NCI-H1694 (cell line): ENCODE results near the gene PRRT1.
"Not testable (repeated sequence)": the region's sequence is repeated elsewhere in the genome, so short reads cannot be mapped to it uniquely, and the experiment has no call there.

ENCODE experiments used
- DNase-seq: peaks from one replicate; lab custom pipeline; 2025; lab: John Stamatoyannopoulos, UW

The PRRT1 gene

GRCh38 chr6:32149932-32150870 is 1.5 kb downstream of the PRRT1 start:
- no peak for DNase-seq

- DNase-seq: no peak
Observed at GRCh38 chr6:32149092-32149755, 2.5 kb downstream of the PRRT1 start.

- DNase-seq: no peak
Observed at GRCh38 chr6:32148289-32149091, 3.2 kb downstream of the PRRT1 start.

- no peak for DNase-seq
Observed at GRCh38 chr6:32147401-32148132, 4.2 kb downstream of the PRRT1 start.

GRCh38 chr6:32146687-32147086 is 5.1 kb downstream of the PRRT1 start:
- no peak for DNase-seq

- DNase-seq: no peak
Observed at GRCh38 chr6:32146287-32146686, 5.5 kb downstream of the PRRT1 start.

GRCh38 chr6:32144238-32144637 is 7.5 kb downstream of the PRRT1 start:
- DNase-seq: not testable (repeated sequence)

- no peak for DNase-seq
Observed at GRCh38 chr6:32140420-32141046, 11.2 kb downstream of the PRRT1 start.

- DNase-seq: no peak
Observed at GRCh38 chr6:32139590-32139989, 12.1 kb downstream of the PRRT1 start.

- DNase-seq: no peak
Observed at GRCh38 chr6:32137454-32137853, 14.3 kb downstream of the PRRT1 start.

GRCh38 chr6:32133786-32134185 is 18.0 kb downstream of the PRRT1 start:
- DNase-seq: no peak

- no peak for DNase-seq
Observed at GRCh38 chr6:32132110-32132509, 19.6 kb downstream of the PRRT1 start.

GRCh38 chr6:32131439-32131948 is 20.2 kb downstream of the PRRT1 start:
- no peak for DNase-seq

GRCh38 chr6:32129297-32130088 is 22.2 kb downstream of the PRRT1 start:
- DNase-seq: no peak

GRCh38 chr6:32128751-32129296 is 22.9 kb downstream of the PRRT1 start:
- DNase-seq: no peak

GRCh38 chr6:32127717-32128592 is 23.8 kb downstream of the PRRT1 start, which contains the start of gene ATF6B:
TSS of gene ATF6B (minus strand) at chr6:32128246. CDS start at chr6:32128207, 39 bp downstream.
- peak; percentile 96 for DNase-seq

GRCh38 chr6:32127409-32127716 is 24.4 kb downstream of the PRRT1 start:
- DNase-seq: no peak

- no peak for DNase-seq
Observed at GRCh38 chr6:32126880-32127279, 24.9 kb downstream of the PRRT1 start.

GRCh38 chr6:32123681-32124080 is 28.1 kb downstream of the PRRT1 start:
- no peak for DNase-seq
